ENCODE measurements around the gene CBX3.

- TF ChIP-seq, protein P1, sequence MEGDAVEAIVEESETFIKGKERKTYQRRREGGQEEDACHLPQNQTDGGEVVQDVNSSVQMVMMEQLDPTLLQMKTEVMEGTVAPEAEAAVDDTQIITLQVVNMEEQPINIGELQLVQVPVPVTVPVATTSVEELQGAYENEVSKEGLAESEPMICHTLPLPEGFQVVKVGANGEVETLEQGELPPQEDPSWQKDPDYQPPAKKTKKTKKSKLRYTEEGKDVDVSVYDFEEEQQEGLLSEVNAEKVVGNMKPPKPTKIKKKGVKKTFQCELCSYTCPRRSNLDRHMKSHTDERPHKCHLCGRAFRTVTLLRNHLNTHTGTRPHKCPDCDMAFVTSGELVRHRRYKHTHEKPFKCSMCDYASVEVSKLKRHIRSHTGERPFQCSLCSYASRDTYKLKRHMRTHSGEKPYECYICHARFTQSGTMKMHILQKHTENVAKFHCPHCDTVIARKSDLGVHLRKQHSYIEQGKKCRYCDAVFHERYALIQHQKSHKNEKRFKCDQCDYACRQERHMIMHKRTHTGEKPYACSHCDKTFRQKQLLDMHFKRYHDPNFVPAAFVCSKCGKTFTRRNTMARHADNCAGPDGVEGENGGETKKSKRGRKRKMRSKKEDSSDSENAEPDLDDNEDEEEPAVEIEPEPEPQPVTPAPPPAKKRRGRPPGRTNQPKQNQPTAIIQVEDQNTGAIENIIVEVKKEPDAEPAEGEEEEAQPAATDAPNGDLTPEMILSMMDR (conservative IDR thresholded peaks at IDR 0.05; ENCODE audit: low read length), result no peak
- no peak for TF ChIP-seq EZH2phosphoT487 (IDR thresholded peaks at IDR 0.05; ENCODE audit: borderline replicate concordance, low read depth, low read length)
Measured at GRCh38 chr7:26182706-26183105, 18.8 kb upstream of the CBX3 start.
